Parietal lobe (tissue), 1 donor: ENCODE results near the gene BLTP2. TPM values are rescaled to one million over a fixed set of nuclear protein-coding genes. Genes with fewer than 3 reads are reported as not detected.

Experiments used
- total RNA-seq: library from RNA; depleted of rRNA; stranded (reverse); fragments of >200 nt; gene quantifications from one replicate; pipeline ENCODE4 v1.2.3, GENCODE V29; 2014

The BLTP2 gene
- total RNA-seq, result 200 TPM

DNA sequence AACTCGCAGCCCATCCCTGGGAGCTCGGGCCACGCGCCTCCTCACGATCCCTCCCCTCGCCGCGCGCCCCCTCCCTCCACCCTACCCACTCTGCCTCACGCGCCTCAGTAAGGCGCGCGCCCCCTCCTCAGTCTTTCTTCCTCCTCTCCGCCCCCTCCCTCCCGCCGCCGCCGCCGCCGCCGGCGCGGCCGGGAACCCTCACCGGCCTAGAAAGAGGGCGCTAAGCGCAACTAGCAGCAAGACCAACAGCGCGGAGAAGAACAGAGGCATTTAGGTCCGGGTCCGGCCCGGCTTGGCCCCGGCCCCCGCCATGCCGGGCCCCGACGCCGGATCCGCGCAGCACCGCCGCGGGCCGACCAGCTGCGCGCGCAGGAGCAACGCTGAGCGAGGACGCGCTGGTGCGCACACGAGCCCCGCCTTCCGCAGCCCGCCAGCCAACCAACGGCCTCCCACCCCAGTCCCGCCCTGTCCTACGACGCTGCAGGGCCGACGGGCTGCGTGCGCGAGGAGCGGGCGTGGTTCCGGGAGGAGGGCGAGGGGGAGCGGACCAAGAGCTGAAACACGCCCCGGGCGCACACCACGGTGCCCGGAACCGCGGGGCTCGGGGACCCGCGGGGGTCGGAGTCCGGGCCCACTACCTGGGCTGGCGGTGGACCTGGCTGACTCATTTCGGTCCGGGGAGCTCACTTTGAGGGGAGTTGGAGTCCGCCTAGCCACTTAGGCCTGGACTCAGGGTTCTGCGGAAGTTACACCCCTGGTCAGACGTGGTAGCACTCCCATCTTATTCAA lies at the start of gene BLTP2:
TSS of gene BLTP2 (minus strand) at position 372 of the 789 bp plus-strand sequence. CDS start at position 270, 102 bp downstream.

DNA sequence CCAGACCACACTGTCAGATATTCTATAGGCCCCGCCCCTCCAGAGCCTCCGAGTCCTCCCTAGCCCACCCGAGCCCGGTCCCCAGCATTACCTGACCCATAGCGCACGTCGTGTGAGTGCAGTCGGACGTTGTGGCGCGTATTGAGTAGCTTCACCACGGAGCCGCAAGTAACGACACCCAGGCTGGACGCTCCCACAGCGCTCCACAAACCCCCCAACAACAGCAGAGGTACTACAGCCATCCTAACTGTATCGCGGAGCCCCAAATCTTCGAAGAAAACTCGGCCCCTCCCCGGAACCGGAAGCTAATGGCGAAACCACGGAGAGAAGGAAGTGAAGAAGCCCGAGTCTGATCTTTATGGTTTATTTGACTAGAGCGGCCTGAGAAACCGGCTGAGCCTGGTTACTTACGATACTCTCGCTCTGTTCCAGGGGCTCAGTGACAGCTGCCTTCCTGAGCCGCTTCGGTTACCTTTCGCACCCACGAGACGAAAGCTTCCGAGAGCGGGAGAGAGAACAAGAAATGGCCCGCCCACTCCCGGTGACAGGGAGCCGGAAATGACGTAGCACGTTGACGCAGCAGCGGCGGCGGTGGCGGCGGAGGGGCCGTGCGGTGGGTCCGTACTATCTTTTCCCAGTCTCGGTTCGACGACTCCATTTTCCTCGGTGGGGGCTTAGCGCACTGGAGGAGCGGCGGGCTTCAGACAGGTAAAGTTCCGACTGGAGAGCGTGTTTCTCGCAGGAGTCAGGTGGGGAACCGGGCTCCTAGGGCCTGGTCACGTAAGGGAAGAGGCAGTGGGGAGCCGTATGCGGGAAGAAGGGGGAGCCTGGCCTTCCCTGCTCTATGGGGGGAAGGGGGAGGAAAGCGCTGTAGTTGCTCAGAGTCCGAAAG lies 16.9 kb upstream of the BLTP2 start, which contains the start of the genes SDF2 and SUPT6H:
TSS of gene SDF2 (minus strand) at position 272 of the 892 bp plus-strand sequence. CDS start at position 242, 30 bp downstream.
TSS of gene SUPT6H (plus strand) at position 571 of the 892 bp plus-strand sequence. CDS start 11,197 bp downstream, outside the sequence.

DNA sequence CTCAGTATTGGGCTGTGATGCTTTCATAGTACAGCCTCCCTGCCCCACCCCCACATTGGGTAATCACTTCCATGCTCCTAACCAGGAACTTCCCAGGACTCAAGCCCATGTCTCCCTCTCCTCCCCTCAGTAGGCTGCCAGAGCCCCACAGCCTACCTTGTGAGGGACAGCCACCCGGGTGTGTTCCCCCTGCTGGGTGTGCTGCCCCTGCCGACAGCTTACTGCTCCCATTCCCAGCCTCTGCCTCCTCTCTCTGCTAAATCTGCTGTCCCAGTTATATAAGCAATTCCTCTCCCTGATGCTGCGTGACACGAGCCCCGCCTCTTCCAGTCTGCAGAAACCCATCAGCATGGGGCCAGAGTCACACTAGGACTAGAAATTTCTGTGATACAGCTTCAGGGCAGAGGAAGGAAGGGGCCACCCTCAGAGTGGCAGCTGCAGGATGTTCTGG lies 31.0 kb downstream of the BLTP2 start, which contains the start of gene RSKR:
TSS of gene RSKR (minus strand) at position 255 of the 451 bp plus-strand sequence. CDS start at position 231, 24 bp downstream.

DNA sequence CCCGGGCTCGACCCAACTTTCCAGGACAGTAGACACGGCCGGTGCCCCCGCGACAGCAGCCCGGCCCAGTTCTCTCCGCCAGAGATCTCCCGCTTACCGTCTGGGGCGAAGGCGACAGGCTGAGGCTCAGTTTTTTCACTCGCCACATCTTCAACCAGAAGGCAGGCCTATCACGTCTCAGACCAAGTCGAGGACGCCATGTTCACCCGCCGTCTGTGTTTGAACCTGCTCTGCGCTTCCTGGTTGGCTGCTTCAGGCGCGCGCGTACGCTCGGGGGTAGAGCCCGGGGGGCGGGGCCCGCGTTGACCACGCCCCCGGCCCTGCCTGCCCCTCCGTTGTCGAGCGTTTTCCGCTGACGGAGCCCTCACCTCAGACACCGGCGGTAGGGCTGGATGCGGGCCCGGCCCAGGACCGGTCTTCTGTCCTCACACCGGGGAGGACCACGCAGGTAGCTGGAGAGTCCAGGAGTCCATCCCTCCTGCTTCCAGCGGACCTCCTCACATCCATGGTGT lies 46.1 kb downstream of the BLTP2 start, which contains the start of gene SPAG5:
TSS of gene SPAG5 (minus strand) at position 227 of the 512 bp plus-strand sequence. CDS start at position 148, 79 bp downstream.

Other genes with a start within 250 kb of the BLTP2 start
- 22.8 TPM for gene SLC46A1, start 238.9 kb downstream of the BLTP2 start, total RNA-seq
- not detected for gene SLC13A2, start 171.5 kb downstream of the BLTP2 start, total RNA-seq
- not detected for gene FOXN1, start 138.8 kb downstream of the BLTP2 start, total RNA-seq
- gene UNC119, start 92.5 kb downstream of the BLTP2 start, total RNA-seq, result 34.4 TPM
- 24.4 TPM for gene PIGS, start 73.6 kb downstream of the BLTP2 start, total RNA-seq
- 71.1 TPM for gene ALDOC, start 68.3 kb downstream of the BLTP2 start, total RNA-seq
- gene SPAG5, start 46.1 kb downstream of the BLTP2 start, total RNA-seq, result 17.8 TPM
- 62.0 TPM for gene RSKR, start 31.0 kb downstream of the BLTP2 start, total RNA-seq
- 36.0 TPM for gene SDF2, start 16.7 kb upstream of the BLTP2 start, total RNA-seq
- 67.0 TPM for gene SUPT6H, start 17.0 kb upstream of the BLTP2 start, total RNA-seq
- 5.0 TPM for gene PROCA1, start 66.7 kb upstream of the BLTP2 start, total RNA-seq
- gene RAB34, start 72.7 kb upstream of the BLTP2 start, total RNA-seq, result 15.3 TPM
- 305 TPM for gene RPL23A, start 74.8 kb upstream of the BLTP2 start, total RNA-seq
- gene TLCD1, start 81.1 kb upstream of the BLTP2 start, total RNA-seq, result not detected
- 2.2 TPM for gene NEK8, start 83.6 kb upstream of the BLTP2 start, total RNA-seq
- gene TRAF4, start 98.9 kb upstream of the BLTP2 start, total RNA-seq, result 48.8 TPM
- gene FAM222B, start 197.6 kb upstream of the BLTP2 start, total RNA-seq, result 17.8 TPM
- gene ERAL1, start 209.9 kb upstream of the BLTP2 start, total RNA-seq, result 36.6 TPM